ENCODE data around the gene SEC31B.

The SEC31B gene

DNA sequence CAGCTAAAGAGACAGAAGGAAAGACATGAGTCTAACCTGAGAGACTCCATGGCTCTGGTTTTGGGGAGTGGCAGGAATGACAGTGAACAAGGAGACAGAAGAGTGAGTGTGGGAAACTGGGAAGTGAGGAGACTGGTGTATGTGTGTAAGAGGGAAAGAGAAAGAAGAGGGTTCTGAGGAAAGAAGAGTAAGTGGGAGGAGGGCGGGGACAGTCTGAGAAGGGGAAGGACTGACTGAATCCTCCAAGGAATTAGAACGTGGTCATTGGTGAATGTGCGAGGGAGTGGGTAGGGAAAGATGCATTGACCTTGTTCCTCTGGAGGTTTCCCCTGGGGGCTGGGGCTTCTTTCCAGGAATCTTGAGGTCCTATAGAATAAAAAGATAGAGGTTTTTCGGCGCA, 30.3 kb downstream of the SEC31B start:
- no peak for DNase-seq

DNA sequence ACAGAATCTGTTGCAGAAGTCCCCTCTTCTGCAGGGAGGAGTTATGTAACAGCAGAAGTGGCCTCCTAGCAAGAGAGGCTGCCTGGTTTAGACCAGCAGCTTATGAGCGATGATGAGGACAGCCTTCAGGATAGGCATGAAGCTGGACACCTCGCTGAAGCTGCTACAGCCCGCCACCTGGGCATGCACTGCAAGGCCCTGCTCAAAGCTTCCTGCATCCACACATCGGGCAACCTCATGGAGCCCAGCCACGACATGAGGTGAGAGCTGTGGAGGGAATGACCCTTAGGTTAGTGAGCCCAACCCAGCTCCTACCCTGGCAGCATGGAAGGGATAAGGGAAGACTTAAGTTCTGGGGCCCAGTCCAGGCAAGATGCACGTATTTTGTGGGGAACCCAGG, 32.1 kb downstream of the SEC31B start:
- no peak for DNase-seq

DNA sequence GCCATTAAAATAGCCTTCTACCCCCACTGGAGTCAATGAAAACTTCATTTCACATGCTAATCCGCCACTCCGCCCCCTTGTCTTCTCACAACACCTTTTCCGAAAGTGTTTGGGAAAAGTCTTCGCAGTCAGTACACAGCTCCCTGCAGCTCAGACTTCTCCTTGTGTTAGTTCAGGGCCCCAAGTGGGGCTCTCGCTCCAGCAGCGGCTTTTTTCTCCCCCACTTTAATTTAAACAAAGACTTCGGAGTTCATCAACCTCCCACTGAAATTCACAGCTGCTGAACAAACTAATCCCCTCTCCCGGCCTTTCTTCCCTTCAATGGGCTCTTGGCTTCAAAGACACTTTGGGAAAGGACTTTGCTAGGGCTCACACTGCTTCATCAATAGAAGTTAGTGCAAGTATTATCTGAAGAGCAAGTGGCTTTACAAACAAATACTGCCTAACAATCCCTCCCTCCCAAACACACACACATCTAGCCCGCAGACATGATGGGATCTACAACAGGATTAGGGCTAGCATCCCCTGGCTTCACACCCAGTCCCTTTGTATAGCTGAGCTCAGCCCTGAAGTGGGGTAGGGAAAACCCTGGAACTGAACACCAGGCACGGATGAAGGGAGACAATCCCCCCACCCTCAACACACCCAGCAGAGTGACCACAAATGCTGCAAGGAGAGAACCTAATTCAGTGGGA, 33.7 kb downstream of the SEC31B start:
- no peak for DNase-seq

DNA sequence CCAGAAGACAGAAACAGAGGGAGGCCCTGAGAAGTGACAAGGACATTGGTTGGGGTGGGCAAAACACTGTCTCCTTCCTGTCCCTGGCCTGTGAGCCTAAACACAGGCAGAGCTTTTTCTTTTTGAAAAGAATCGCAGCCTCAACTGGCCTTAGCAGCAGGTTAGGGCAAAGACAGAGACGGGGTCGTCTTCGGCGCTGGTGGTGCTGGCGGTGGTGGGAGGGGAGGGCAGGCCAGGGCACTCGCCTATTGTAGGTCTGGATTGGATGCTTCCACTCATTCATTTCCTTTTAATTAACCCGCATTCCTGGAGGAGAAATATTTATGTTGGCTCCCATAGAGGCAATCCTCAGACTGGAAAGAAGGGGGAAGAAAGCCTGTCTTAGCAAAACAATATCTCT, 34.3 kb downstream of the SEC31B start:
- DNase-seq, result no peak

DNA sequence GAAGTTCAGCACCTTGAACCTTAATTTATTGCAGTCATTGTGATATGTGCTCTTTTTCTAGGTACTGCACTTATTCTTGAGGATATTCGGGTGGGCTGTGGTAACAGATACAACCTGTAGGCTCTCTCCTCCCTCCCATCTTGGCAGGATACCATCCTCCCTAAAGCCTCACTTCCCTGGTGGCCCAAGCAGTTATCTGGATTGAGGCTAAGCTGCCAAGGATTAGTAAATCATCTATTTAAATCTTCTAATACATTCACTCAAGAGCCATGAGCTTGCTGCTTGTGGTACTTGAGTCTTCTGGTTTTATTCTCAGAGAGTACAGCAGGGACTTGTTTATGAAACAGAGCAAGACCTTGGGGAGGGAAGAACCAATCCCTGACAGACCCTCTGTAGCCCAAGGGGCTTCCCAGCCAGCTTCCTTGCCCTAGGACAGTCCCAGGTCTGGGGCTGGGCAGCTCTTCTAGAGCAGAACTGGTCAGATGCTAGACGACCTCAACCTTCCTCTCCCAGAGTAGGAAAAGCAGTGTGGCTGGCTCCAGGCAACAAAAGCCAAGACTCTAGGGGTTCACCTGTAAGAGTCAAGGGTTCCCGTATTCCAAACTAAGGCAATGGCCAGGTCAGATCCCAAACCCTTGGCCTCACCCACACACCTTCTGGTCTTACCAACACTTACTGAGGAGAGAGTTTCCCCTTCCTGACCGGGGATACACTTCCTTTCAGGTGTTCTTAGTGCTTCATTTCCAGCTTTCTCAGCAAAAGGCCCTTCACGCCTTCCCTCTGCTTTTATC, 35.6 kb downstream of the SEC31B start:
- no peak for DNase-seq

DNA sequence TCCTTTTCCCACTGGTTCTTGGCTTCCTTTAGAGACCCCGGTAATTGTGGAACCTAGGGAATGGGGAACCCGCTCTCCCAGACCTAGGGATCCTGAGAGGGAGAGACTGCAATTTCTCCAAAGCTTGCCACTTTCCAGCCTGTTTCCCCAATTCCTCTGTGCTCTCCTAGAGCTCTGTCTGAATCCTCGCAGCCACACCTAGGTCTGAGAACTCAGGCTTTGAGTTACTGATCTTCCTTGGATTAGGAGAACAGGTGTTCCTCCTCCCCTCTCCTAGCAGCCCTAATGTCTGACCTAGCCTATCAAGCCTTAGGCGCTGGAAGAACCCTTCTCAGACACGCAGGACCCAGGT, 36.9 kb downstream of the SEC31B start:
- no peak for DNase-seq

DNA sequence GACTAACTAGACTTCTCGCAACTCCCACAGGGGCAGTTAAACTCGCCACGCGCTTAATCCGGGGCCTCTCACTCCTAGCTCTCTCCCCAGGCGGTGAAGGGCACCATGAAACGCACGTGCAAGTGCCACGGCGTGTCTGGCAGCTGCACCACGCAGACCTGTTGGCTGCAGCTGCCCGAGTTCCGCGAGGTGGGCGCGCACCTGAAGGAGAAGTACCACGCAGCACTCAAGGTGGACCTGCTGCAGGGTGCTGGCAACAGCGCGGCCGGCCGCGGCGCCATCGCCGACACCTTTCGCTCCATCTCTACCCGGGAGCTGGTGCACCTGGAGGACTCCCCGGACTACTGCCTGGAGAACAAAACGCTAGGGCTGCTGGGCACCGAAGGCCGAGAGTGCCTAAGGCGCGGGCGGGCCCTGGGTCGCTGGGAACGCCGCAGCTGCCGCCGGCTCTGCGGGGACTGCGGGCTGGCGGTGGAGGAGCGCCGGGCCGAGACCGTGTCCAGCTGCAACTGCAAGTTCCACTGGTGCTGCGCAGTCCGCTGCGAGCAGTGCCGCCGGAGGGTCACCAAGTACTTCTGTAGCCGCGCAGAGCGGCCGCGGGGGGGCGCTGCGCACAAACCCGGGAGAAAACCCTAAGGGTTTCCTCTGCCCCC, 37.4 kb downstream of the SEC31B start:
- DNase-seq, result no peak

DNA sequence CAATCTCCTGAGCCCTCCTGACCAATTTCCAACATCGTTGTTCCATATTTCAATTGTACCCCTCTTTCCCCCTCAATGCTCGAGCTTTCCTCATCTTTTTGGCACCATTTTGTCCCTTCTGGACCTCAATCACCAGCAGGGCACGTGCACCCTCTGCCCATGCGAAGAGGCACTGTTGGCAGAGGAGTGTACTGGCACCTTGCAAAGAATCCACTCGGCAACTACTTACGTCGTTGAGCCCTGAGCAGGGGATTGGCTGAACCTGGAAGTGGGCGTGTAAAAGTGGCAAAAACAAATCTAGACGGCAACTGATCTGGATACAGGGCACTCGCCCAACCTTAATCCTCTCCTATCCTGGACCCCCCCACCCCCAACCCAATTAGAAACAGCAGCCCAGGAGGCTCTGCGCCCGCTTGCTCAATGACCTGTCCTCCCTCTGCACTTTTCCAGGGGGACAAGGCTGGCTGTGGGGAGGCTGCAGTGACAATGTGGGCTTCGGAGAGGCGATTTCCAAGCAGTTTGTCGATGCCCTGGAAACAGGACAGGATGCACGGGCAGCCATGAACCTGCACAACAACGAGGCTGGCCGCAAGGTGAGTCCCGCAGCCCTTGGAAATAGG, 38.1 kb downstream of the SEC31B start:
- DNase-seq, result no peak

DNA sequence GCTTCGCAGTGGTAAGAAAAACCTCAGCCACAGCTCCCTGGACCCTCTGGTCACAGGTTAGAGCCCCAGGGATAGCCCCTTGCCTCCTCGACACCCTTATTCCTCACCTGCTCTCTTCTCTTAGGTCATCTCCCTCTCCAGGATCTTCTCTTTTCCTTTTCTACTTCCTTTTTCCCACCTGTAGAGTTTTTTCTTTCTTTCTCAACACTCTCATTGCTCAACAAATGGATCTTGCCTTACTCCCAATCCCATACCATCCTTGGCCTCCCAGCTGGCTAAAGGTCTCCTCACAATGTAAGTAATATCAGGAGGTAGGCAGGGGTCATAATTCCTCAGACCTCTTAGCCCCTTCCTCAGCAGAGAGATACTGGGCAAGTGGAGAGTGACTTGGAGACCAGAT, 39.7 kb downstream of the SEC31B start:
- no peak for DNase-seq

DNA sequence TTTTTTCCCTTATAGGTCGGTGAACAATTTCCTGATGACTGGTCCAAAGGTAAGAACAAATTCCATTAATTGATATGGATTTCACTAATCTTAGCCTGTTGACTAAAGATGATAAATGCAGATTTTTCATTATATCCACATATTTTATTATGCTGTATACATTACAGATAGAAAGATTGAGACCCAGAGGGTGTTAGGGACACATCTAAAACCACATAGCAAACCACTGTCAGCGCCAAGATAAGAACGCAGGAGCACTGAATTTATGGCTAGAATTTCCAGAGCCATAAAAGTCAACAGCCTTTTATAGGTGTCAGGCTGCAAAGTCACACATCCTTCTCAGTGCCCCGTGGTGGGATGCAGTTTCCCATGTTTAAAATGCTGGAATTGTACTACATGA, 40.6 kb downstream of the SEC31B start:
- DNase-seq, result no peak

DNA sequence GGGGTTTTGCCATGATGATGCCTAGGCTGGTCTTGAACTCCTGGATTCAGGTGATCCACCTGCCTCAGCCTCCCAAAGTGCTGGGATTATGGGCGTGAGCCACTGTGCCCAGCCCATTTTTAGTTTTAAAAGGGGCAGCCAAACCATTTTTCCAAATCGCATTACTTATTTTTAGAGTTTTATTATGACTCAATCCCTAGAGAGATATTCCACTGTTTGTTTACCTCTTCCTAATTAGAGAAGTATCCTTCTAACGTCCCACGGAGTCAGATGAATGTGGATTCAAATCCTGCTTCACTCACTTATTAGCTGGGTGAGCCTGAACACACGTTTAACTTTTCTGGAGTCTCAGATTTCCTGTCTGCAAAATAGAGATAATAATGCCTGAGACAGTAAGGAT, 41.7 kb downstream of the SEC31B start:
- DNase-seq, result no peak

DNA sequence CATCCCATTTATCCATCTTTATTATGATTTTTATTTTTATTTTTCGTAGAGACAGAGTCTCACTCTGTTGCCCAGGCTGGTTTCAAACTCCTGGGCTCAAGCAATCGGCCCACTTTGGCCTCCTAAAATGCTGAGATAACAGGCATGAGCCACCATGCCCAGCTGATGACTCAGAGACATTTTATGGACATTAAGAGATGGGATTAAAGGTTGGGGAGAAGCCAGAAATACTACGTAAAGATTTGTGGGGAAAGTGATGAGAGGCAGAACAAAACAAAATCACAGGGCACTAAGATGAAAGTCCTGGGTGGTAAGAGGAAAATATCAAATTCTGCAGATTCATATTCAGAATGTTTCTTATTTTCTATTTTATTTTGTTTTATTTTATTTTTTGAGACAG, 49.3 kb downstream of the SEC31B start:
- DNase-seq, result no peak

DNA sequence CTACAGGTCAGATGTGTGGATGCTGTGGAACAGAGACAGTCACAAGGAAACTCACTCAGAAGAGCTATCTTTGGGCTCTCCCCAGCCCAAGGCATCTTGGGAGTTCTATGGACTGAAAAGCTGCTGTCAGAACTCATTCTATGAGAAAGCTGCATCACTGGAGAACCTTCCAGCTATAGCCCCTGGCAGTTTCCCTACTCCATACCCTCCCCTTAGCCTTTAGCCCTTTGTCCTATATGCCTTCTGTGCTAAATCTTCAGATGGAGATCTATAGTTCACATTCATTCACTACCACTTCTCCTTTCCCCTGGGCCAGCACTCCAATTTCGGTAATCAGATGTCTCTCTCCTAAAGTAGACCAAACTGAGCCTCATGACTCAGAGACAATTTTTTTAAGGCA, 49.9 kb downstream of the SEC31B start:
- no peak for DNase-seq

DNA sequence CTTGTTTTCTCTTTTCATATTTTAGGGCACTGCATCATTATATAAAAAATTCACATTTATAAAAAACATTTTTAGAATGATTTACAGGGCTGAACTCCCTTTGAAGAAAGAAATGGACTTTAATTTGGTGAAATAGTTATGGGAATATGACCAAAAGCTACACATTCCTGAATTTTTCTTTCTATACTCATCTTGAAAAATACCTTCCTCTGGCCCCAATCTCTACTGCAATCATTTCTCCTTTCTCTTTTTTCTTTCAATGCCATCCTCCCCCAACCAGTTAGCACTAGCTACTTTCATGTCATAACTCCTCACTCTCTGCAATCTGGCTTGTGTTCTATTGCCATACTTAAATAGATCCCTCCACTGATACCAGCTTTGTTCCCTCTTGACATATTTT, 50.7 kb downstream of the SEC31B start:
- DNase-seq, result no peak

DNA sequence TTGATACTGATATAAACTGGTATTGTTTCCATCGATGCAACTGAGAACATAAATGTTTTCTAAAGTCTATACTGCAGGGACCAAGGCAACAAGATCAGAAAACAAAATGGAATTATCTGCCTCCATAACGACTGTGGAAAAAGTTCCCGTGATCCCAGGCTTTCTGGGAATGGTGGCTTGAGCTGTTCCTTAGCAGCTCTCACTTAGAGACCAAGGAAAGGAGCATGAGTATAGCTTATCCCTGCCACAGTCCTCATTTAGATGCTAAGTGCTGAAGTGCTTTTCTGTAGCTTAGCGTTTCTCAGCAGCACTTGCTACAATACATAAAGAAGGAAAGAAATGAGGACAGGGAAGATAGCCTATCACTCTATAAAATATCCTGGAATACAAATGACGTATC, 51.3 kb downstream of the SEC31B start:
- DNase-seq, result no peak

DNA sequence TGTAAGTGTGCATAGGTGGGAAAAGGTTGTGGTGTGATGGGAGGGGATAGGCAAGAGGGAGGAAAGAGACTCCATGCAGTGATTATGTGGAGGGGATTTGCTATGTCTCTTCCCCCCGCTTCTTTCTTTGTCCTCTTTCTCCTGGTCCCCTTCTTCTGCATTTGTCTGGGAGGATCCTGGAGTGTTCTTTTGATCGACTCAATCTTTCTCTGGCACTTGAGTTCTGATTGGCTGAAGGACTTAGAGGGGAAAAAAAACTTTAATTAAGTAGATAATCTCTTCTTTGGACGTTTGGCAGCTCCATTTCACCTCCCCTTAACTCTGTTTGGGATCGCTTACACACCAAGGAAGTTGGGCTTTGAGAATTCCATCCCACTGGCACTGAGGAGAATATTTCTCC, 57.0 kb downstream of the SEC31B start, which contains the start of gene WNT8B:
TSS of gene WNT8B (plus strand) at position 301 of the 400 bp plus-strand sequence. CDS start 160 bp downstream, outside the sequence.
- DNase-seq, result no peak

DNA sequence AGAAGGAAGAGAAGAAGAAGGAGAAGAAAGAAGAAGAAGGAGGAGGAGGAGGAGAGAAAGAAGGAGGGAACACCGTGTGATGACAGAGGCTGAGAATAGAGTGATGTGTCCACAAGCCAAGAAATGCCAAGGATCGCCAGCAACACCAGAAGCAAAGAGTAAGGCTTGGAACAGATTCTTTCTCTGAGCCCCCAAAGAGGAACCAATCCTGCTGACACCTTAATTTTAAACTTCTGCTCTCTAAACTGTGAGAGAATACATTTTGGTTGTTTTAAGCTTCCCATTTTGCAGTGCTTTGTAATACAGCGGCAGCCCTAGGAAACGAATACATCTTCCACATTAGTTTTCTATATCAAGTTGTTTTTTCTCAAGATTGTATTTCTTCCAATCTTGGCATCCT, 70.7 kb downstream of the SEC31B start:
- DNase-seq, result no peak

DNA sequence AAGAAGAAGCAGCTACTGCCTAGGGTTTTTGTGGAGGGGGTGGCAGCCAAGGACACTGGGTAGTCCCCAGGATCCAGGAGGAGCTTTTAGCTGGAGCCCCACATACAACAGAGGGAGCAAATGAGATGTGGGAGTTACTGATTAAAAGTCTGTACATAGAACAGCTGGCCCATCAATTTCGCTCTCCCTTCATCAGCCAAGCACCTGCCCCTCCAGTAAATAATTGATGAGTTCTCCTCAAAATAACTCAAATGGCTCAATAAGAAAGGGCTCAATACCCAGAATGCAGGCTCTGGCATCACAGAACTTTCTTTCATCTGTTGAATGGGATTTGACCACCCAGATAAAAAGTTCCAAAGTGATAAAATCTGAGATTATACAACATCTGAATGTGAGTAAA, 72.0 kb downstream of the SEC31B start:
- DNase-seq, result no peak

DNA sequence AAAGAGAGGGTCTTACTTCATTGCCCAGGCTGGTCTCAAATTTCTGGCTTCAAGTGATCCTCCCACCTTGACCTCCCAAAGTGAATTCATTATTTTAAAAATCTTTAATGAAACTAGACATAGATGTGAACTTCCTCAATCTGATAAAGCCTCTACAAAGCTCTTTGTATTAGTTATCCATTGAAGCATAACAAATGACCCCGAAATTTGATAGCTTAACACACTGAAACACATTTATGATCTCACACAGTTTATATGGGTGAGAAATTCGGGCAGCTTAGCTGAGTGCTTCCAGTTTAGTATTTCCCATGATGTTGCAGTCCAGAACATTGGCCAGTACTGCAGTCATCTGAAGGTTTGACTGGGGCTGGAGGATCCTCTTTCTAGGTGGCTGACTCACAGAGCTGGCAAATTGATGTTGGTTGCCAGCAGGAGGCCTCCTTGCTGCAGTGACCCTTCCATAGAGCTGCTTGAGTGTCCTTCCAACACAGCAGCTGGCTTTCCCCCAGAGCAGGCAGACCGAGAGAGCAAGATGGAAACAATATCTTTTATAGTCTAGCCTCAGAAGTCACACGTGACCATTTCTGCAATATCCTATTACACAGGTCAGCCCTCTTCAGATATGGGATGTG, 73.4 kb downstream of the SEC31B start:
- no peak for DNase-seq

DNA sequence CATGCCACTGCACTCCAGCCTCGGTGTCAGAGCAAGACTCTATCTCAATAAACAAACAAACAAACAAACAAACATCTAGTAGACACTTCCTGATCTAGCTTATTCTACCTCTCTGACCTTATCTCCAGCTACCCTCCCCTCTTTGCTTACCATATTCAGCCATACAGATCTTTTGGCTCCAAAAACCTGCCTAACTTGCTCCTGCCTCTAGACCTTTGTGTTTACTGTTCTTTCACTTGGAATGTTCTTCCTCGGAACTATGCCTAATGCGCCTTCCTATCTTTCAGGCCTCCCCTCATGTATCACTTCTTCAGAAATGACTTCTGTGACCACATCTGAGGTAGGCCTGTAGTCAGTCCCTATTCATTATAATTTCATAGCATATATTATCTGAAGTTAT, 77.1 kb downstream of the SEC31B start:
- DNase-seq, result no peak

DNA sequence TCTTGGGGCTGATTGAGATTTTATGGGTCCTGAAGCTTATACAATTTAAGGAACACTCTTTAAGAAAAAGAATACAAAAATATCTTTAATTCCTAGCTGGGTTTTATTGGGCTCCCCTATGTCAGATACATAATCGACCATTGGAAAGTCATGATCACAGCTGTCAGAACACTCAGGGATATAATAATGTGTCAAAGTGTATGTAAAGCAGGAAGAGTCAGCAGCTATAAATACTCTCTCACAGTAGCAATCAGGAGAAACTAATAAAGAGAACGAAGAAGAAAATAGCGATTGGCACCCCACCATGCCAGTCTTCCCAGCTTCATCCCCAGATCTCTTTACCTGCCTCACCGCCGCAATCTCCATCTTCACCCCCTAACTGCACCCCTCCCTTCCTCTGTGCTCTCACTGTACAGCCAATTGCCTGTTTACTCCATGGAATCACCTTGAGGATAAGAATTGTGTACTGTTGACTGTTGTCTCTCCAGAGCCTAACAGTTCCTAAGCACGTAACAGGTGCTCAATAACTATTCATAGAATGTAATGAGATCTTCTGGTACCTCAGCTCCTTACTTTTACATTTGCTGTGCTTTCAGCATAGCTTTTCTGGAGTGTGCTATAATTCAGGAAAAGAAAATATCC, 80.9 kb downstream of the SEC31B start:
- no peak for DNase-seq

Measured in cortex of kidney (tissue), 1 donor.